Breast epithelium (tissue), 4 donors: ENCODE data around the gene SMARCA4. TPM values are rescaled to one million over a fixed set of nuclear protein-coding genes. Genes with fewer than 3 reads are reported as not detected.
"Not testable (repeated sequence)": the region's sequence is repeated elsewhere in the genome, so short reads cannot be mapped to it uniquely, and the experiment has no call there.

Experiments used
- DNase-seq, 2 donors: peaks; one replicate each; pipeline ENCODE4 v3.0.0-alpha.2; 2019; ENCODE audit warnings: low spot score in 2 of 2
- H3K27ac ChIP-seq, 2 donors: fragments of 200-600 bp; sonication (generic) in 1 of 2; one replicate each; pipeline ENCODE4 v1.5.1; 2016 to 2019; ENCODE audit warnings: mild to moderate bottlenecking in 1 of 2
- H3K27me3 ChIP-seq, 2 donors: fragments of 200-600 bp; sonication (generic) in 1 of 2; one replicate each; pipeline versions ENCODE4 v1.5.1 to v1.6.0; 2017 to 2019; ENCODE audit warnings: control low read depth in 1 of 2, mild to moderate bottlenecking in 1 of 2
- H3K36me3 ChIP-seq: fragments of 200-600 bp; one replicate; pipeline ENCODE4 v1.5.1; 2019
- H3K4me1 ChIP-seq, 2 donors: fragments of 200-600 bp; sonication (generic); one replicate each; pipeline ENCODE4 v1.5.1; 2016 to 2019; ENCODE audit warnings: control low read depth in 1 of 2
- H3K4me3 ChIP-seq, 3 donors: fragments of 200-600 bp; sonication (generic); 1 replicate in 2 of 3; 2 replicates in 1 of 3; pipeline ENCODE4 v1.5.1; 2016 to 2019; ENCODE audit warnings: mild to moderate bottlenecking in 3 of 3, moderate library complexity in 2 of 3
- H3K9me3 ChIP-seq, 2 donors: fragments of 200-600 bp; sonication (generic) in 1 of 2; one replicate each; pipeline ENCODE4 v1.5.1; 2016 to 2019; ENCODE audit warnings: control low read depth in 1 of 2
- POLR2A ChIP-seq: fragments of 450-650 bp; IDR thresholded peaks from one replicate; pipeline ENCODE4 v1.6.1; 2016; ENCODE audit warnings: antibody characterized with exemption, mild to moderate bottlenecking, moderate library complexity
- POLR2AphosphoS5 ChIP-seq, 3 donors: sonication (generic); formaldehyde crosslinking; IDR thresholded peaks; one replicate each; pipeline ENCODE4 v1.6.1; 2017; ENCODE audit warnings: antibody characterized with exemption in 3 of 3
- intact Hi-C: fragments of 100-400 bp; cut with DNase I; formaldehyde crosslinking; loops from one replicate; pipeline ENCODE4 v1.15.1; 2023; ENCODE audit warnings: low total_unique reads
- total RNA-seq, 3 donors: library from RNA; depleted of rRNA; stranded (reverse); fragments of >200 nt; gene quantifications; one replicate each; pipeline ENCODE4 v1.1.0, GENCODE V29; 2016
- TF ChIP-seq, protein P1 (sequence below), 3 donors: fragments of 450-650 bp; IDR thresholded peaks; one replicate each; pipeline ENCODE4 v1.5.1; 2016 to 2017; ENCODE audit warnings: antibody characterized with exemption in 3 of 3, mild to moderate bottlenecking in 3 of 3, moderate library complexity in 3 of 3

Gene SMARCA4
- total RNA-seq, 3 donors from 2014 or later = 36.8 to 78.3 (median 72.4) TPM

DNA sequence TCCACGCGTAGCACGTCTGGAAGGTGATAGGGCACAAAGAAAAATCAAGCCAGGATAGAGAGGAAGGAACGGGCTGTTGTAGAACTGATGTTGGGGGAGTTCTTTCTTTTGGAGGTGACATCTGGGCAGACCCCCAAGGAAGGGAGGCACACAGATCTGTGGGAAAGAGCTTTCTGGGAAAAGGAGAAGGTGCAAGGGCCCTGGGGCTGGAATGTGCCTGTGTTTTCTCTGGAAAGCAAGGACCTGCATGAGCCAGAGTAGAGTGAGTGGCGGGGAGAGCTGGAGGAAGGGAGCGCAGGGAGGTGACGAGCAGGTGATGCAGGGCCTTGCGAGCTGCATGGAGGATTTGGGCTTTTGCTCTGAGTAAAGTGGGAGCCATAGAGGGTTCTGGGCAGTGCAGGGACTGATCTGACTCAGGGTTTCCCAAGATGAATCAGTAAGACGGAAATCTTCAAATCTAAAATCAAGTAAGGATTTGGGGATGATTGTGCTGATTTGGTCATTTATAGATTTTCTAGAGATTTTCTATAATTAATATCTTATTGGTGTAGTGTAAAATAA lies 30.8 kb downstream of the SMARCA4 start:
- no peak overlapping the region for H3K4me3 ChIP-seq
- H3K27ac ChIP-seq = no peak overlapping the region
- H3K9me3 ChIP-seq = no peaks in the 10 kb centered on the region
- intact Hi-C loops = no loop called here
- no peak for DNase-seq
- TF ChIP-seq, protein P1, sequence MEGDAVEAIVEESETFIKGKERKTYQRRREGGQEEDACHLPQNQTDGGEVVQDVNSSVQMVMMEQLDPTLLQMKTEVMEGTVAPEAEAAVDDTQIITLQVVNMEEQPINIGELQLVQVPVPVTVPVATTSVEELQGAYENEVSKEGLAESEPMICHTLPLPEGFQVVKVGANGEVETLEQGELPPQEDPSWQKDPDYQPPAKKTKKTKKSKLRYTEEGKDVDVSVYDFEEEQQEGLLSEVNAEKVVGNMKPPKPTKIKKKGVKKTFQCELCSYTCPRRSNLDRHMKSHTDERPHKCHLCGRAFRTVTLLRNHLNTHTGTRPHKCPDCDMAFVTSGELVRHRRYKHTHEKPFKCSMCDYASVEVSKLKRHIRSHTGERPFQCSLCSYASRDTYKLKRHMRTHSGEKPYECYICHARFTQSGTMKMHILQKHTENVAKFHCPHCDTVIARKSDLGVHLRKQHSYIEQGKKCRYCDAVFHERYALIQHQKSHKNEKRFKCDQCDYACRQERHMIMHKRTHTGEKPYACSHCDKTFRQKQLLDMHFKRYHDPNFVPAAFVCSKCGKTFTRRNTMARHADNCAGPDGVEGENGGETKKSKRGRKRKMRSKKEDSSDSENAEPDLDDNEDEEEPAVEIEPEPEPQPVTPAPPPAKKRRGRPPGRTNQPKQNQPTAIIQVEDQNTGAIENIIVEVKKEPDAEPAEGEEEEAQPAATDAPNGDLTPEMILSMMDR (IDR thresholded peaks at IDR 0.05) = no peak
- TF ChIP-seq POLR2AphosphoS5 (IDR thresholded peaks at IDR 0.05) (no peak), POLR2A (no peak)
- peaks cover 21% of the 10 kb centered on the region for H3K36me3 ChIP-seq
- no peaks in the 10 kb centered on the region for H3K27me3 ChIP-seq
- H3K4me1 ChIP-seq = no peaks in the 10 kb centered on the region

DNA sequence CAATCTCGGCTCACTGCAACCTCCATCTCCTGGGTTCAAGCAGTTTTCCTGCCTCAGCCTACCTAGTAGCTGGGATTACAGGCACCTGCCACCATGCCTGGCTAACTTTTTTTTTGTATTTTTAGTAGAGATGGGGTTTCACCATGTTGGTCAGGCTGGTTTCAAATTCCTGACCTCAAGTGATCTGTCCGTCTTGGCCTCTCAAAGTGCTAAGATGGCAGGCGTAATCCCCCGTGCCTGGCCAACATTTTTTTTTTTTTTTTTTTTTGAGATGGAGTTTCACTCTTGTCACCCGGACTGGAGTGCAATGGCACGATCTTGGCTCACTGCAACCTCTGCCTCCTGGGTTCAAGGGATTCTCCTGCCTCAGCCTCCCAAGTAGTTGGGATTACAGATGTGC lies 31.3 kb downstream of the SMARCA4 start:
- DNase-seq, intact Hi-C loops, H3K4me1 ChIP-seq, H3K27me3 ChIP-seq, H3K27ac ChIP-seq, H3K9me3 ChIP-seq, H3K4me3 ChIP-seq: not testable (repeated sequence)
- peaks cover 21% of the 10 kb centered on the region for H3K36me3 ChIP-seq

DNA sequence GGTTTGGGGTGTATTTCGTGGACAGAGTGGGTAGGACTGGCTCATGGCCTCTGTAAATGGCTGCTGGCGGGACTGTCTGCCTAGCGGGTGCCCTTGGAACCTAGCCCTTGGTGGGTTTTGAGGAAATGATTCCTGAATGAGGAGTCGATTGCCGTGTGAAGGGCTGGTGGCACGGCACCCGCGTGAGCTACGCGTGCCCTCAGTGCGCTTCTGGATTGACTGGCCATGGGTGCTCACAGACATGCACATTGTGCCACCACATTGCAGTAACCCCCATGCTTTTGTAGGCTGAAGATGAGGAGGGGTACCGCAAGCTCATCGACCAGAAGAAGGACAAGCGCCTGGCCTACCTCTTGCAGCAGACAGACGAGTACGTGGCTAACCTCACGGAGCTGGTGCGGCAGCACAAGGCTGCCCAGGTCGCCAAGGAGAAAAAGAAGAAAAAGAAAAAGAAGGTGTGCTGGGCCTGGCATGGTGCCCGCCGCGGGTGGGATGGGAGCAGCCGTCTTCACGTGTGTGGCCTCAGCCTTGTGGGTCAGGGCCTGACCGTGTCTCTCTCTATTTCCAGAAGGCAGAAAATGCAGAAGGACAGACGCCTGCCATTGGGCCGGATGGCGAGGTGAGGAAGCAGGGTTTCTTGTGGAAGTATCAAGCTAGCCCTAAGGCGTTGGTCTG lies 35.2 kb downstream of the SMARCA4 start:
- Histone ChIP-seq H3K9me3 (no peaks in the 10 kb centered on the region), H3K4me1 (no peaks in the 10 kb centered on the region), H3K27me3 (no peaks in the 10 kb centered on the region), H3K27ac (no peak overlapping the region), H3K36me3 (peaks cover 17% of the 10 kb centered on the region), H3K4me3 (no peak overlapping the region)
- TF ChIP-seq POLR2A = no peak
- TF ChIP-seq POLR2AphosphoS5 (IDR thresholded peaks at IDR 0.05) = no peak
- TF ChIP-seq, protein P1 (IDR thresholded peaks at IDR 0.05) = no peak
- DNase-seq = no peak
- intact Hi-C loops = no loop called here

DNA sequence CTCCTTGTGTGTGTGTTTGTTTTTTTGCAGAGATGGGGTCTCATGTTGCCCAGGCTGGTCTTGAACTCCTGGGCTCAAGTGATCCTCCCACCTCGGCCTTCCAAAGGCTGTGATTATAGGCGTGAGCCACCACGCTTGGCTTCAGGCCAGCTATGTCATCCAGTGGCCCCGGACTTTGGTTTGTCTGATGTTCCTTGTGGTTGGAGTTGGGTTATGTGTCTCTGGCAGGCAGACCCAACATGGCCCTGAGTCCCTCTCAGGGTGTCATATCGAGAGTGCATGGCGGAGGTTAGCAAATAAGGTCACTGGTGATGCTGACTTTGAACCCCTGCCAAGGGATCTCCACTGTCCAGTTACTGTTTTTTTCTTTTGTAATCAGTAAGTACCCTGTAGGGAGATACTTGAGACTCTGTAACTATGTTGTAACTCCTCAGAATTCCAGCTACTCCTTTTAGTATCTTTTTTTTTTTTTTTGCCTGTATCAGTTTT lies 37.3 kb downstream of the SMARCA4 start:
- intact Hi-C loops = no loop called here
- Histone ChIP-seq H3K9me3 (no peaks in the 10 kb centered on the region), H3K27me3 (no peaks in the 10 kb centered on the region), H3K27ac (no peak overlapping the region), H3K4me3 (no peak overlapping the region), H3K4me1 (no peaks in the 10 kb centered on the region), H3K36me3 (peaks cover 14% of the 10 kb centered on the region)
- DNase-seq = no peak
- TF ChIP-seq POLR2A (no peak), POLR2AphosphoS5 (IDR thresholded peaks at IDR 0.05) (no peak)
- TF ChIP-seq, protein P1 (IDR thresholded peaks at IDR 0.05) = no peak

DNA sequence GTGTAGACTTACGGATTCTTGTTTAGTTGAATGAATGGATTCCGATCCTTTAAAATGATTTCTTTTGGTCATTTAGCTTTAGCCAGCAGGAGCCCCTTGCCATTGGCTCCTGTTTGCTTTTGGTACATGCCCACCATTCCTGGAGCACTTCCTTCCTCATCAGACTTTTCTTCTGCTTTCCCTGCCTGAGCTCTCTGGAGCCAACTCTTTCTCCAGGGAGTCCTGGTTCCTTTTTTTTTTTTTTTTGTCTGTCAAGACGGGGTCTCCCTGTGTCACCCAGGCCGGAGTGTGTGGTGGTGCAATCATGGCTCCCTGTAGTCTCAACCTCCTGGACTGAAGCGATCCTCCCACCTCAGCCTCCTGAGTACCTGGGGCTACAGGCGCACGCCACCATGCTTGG lies 37.8 kb downstream of the SMARCA4 start:
- H3K36me3 ChIP-seq = peaks cover 14% of the 10 kb centered on the region
- H3K27ac ChIP-seq = no peak overlapping the region
- no peaks in the 10 kb centered on the region for H3K4me1 ChIP-seq
- DNase-seq = no peak
- intact Hi-C loops = no loop called here
- H3K27me3 ChIP-seq = no peaks in the 10 kb centered on the region
- TF ChIP-seq, protein P1 (IDR thresholded peaks at IDR 0.05) = no peak
- TF ChIP-seq POLR2A (no peak), POLR2AphosphoS5 (IDR thresholded peaks at IDR 0.05) (no peak)
- no peaks in the 10 kb centered on the region for H3K9me3 ChIP-seq
- no peak overlapping the region for H3K4me3 ChIP-seq
